Upper lobe of right lung (tissue), 1 donor: Measurements from ENCODE around the gene GPD1L. TPM values are rescaled to one million over a fixed set of nuclear protein-coding genes. Genes with fewer than 3 reads are reported as not detected.

Experiments
- ATAC-seq: fragments of 200-7000 bp; cut with Tn5 transposase; one replicate; pipeline ENCODE4 v1.9.1; 2020; ENCODE audit warnings: mild to moderate bottlenecking, moderate library complexity
- DNase-seq: peaks from one replicate; pipeline ENCODE4 v3.0.0-alpha.2; 2020
- H3K27ac ChIP-seq: fragments of 200-600 bp; one replicate; pipeline ENCODE4 v1.8.0; 2022
- H3K27me3 ChIP-seq: fragments of 200-600 bp; one replicate; pipeline ENCODE4 v1.8.0; 2022; ENCODE audit warnings: mild to moderate bottlenecking
- H3K36me3 ChIP-seq: fragments of 200-600 bp; one replicate; pipeline ENCODE4 v1.8.0; 2022
- H3K4me1 ChIP-seq: fragments of 200-600 bp; one replicate; pipeline ENCODE4 v1.8.0; 2022
- H3K4me3 ChIP-seq: fragments of 200-600 bp; one replicate; pipeline ENCODE4 v1.8.0; 2022; ENCODE audit warnings: mild to moderate bottlenecking
- H3K9me3 ChIP-seq: fragments of 200-600 bp; one replicate; pipeline ENCODE4 v1.8.0; 2022
- intact Hi-C: fragments of 100-400 bp; cut with DNase I; formaldehyde crosslinking; loops from one replicate; pipeline ENCODE4 v1.11.0; 2022
- total RNA-seq: library from RNA; stranded (reverse); fragmentation: NEBNext Ultra II Directional; extraction: Animal tissue kit (Norgen Biotek cat#: 25700); gene quantifications from one replicate; pipeline ENCODE4 v1.2.1, GENCODE V29; 2021
- TF ChIP-seq, protein P1 (sequence below): fragments of 200-600 bp; IDR thresholded peaks from one replicate; pipeline ENCODE4 v1.8.0; 2022; ENCODE audit warnings: antibody characterized with exemption
- donor health status: DM: no; HTN: yes; CAD: no; lungs with severe emphysema.

The GPD1L gene
- total RNA-seq, 1 donor from 2014 or later = 84.1 TPM

- DNase-seq = no peak
Measured at GRCh38 chr3:32084870-32085269, 21.6 kb upstream of the GPD1L start.

GRCh38 chr3:32086464-32086863 lies 20.0 kb upstream of the GPD1L start:
- DNase-seq = no peak
- no peaks in the 10 kb centered on the region for H3K27me3 ChIP-seq
- no peaks in the 10 kb centered on the region for H3K9me3 ChIP-seq
- H3K36me3 ChIP-seq = no peaks in the 10 kb centered on the region
- ATAC-seq = no peak
- TF ChIP-seq, protein P1, sequence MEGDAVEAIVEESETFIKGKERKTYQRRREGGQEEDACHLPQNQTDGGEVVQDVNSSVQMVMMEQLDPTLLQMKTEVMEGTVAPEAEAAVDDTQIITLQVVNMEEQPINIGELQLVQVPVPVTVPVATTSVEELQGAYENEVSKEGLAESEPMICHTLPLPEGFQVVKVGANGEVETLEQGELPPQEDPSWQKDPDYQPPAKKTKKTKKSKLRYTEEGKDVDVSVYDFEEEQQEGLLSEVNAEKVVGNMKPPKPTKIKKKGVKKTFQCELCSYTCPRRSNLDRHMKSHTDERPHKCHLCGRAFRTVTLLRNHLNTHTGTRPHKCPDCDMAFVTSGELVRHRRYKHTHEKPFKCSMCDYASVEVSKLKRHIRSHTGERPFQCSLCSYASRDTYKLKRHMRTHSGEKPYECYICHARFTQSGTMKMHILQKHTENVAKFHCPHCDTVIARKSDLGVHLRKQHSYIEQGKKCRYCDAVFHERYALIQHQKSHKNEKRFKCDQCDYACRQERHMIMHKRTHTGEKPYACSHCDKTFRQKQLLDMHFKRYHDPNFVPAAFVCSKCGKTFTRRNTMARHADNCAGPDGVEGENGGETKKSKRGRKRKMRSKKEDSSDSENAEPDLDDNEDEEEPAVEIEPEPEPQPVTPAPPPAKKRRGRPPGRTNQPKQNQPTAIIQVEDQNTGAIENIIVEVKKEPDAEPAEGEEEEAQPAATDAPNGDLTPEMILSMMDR = no peak
- intact Hi-C loops = no loop called here
- no peak overlapping the region for H3K27ac ChIP-seq
- no peak overlapping the region for H3K4me3 ChIP-seq
- H3K4me1 ChIP-seq = no peaks in the 10 kb centered on the region

More at GRCh38 chr3:32084870-32085269, 21.6 kb upstream of the GPD1L start:
- Histone ChIP-seq H3K4me1 (no peaks in the 10 kb centered on the region), H3K4me3 (no peak overlapping the region), H3K36me3 (no peaks in the 10 kb centered on the region), H3K27me3 (no peaks in the 10 kb centered on the region), H3K27ac (no peak overlapping the region), H3K9me3 (no peaks in the 10 kb centered on the region)
- TF ChIP-seq, protein P1 = no peak
- no peak for ATAC-seq
- intact Hi-C loops = no loop called here

GRCh38 chr3:32089476-32089875 lies 16.9 kb upstream of the GPD1L start:
- ATAC-seq (no peak), DNase-seq (no peak)
- TF ChIP-seq, protein P1 = no peak
- H3K36me3 ChIP-seq = no peaks in the 10 kb centered on the region
- intact Hi-C loops = no loop called here
- no peaks in the 10 kb centered on the region for H3K9me3 ChIP-seq
- no peaks in the 10 kb centered on the region for H3K27me3 ChIP-seq
- no peak overlapping the region for H3K27ac ChIP-seq
- no peaks in the 10 kb centered on the region for H3K4me1 ChIP-seq
- no peak overlapping the region for H3K4me3 ChIP-seq

GRCh38 chr3:32093204-32093603 lies 13.2 kb upstream of the GPD1L start:
- Histone ChIP-seq H3K36me3 (no peaks in the 10 kb centered on the region), H3K27me3 (no peaks in the 10 kb centered on the region), H3K4me3 (no peak overlapping the region), H3K27ac (no peak overlapping the region), H3K9me3 (no peaks in the 10 kb centered on the region), H3K4me1 (no peaks in the 10 kb centered on the region)
- DNase-seq = no peak
- ATAC-seq = no peak
- TF ChIP-seq, protein P1 = no peak
- intact Hi-C loops = no loop called here

- Histone ChIP-seq H3K4me3 (no peak overlapping the region), H3K4me1 (no peaks in the 10 kb centered on the region), H3K36me3 (no peaks in the 10 kb centered on the region), H3K9me3 (no peaks in the 10 kb centered on the region), H3K27ac (no peak overlapping the region), H3K27me3 (no peaks in the 10 kb centered on the region)
- DNase-seq (no peak), ATAC-seq (no peak)
- TF ChIP-seq, protein P1 = no peak
- intact Hi-C loops = no loop called here
Measured at GRCh38 chr3:32095431-32095830, 11.0 kb upstream of the GPD1L start.

DNA sequence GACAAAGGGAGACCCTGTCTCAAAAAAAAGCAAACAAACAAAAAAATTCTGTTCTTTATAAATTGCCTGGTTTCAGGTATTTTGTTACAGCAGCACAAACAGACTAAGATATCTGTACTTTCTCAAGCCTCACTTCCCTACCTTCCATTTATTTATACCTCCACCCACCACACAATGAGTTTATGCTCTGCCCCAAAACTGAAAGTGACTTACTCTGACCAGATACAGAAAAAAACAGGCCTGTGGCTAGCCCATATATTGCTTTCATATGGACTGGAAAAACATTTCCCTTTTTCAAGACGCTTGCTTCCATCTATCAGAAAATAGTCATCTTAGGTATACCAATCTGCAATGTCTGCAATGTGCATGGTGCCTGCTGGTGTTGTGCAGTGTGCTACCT lies 8.7 kb upstream of the GPD1L start:
- H3K27ac ChIP-seq = no peak overlapping the region
- no peak overlapping the region for H3K4me3 ChIP-seq
- no peak for DNase-seq
- H3K36me3 ChIP-seq = no peaks in the 10 kb centered on the region
- TF ChIP-seq, protein P1 = no peak
- ATAC-seq = no peak
- H3K9me3 ChIP-seq = peaks cover 14% of the 10 kb centered on the region
- no peaks in the 10 kb centered on the region for H3K4me1 ChIP-seq
- no peaks in the 10 kb centered on the region for H3K27me3 ChIP-seq
- intact Hi-C loops = no loop called here
